ENCODE data around the gene BAX.

The BAX gene

GRCh38 chr19:48933382-48933932 lies 21.2 kb upstream of the BAX start, which contains the start of gene DHDH:
DHDH (plus strand) TSS chr19:48933699; CDS start chr19:48933722, 23 bp downstream.
- peak; percentile 95 to 96 for DNase-seq

- no peak for DNase-seq
These were observed 19.8 kb upstream of the BAX start for GRCh38 chr19:48934837-48935236.

GRCh38 chr19:48935864-48936263 lies 18.8 kb upstream of the BAX start:
- no peak for DNase-seq

- no peak for DNase-seq
These were observed 16.4 kb upstream of the BAX start for GRCh38 chr19:48938256-48938655.

- no peak for DNase-seq
These were observed 13.8 kb upstream of the BAX start for GRCh38 chr19:48940902-48941301.

- DNase-seq = no peak
These were observed 11.6 kb upstream of the BAX start for GRCh38 chr19:48943081-48943480.

- DNase-seq = no peak
These were observed 9.3 kb upstream of the BAX start for GRCh38 chr19:48945415-48945814.

- DNase-seq = no peak
These were observed 8.9 kb upstream of the BAX start for GRCh38 chr19:48945817-48946216.

- DNase-seq = no peak
These were observed 8.0 kb upstream of the BAX start for GRCh38 chr19:48946463-48947257.

GRCh38 chr19:48947258-48947542 lies 7.5 kb upstream of the BAX start:
- no peak for DNase-seq

- DNase-seq = no peak
These were observed 4.5 kb upstream of the BAX start for GRCh38 chr19:48950159-48950558.

GRCh38 chr19:48950830-48951519 lies 3.7 kb upstream of the BAX start:
- no peak for DNase-seq

GRCh38 chr19:48953141-48953540 lies 1.5 kb upstream of the BAX start:
- DNase-seq = no peak

- no peak for DNase-seq
These were observed 583 bp upstream of the BAX start for GRCh38 chr19:48953990-48954594.

GRCh38 chr19:48955308-48955958 lies 758 bp downstream of the BAX start:
- DNase-seq = no peak

GRCh38 chr19:48958006-48958405 lies 3.3 kb downstream of the BAX start:
- DNase-seq = no peak

GRCh38 chr19:48959341-48960239 lies 4.9 kb downstream of the BAX start:
- DNase-seq = no peak

GRCh38 chr19:48961051-48961649 lies 6.5 kb downstream of the BAX start:
- DNase-seq = no peak

- no peak for DNase-seq
These were observed 7.0 kb downstream of the BAX start for GRCh38 chr19:48961673-48962028.

GRCh38 chr19:48962029-48962848 lies 7.6 kb downstream of the BAX start:
- no peak for DNase-seq

- no peak for DNase-seq
These were observed 8.1 kb downstream of the BAX start for GRCh38 chr19:48962849-48963165.

Measured in NCI-H187 (cell line).